LNCAP (cell line): ENCODE measurements around the gene AHDC1.

Experiments used
- TF ChIP-seq, protein P1 (sequence below): fragments of 450-650 bp; IDR thresholded peaks from 2 replicates; pipeline ENCODE4 v1.5.1; 2017; ENCODE audit warnings: mild to moderate bottlenecking

Gene AHDC1

DNA sequence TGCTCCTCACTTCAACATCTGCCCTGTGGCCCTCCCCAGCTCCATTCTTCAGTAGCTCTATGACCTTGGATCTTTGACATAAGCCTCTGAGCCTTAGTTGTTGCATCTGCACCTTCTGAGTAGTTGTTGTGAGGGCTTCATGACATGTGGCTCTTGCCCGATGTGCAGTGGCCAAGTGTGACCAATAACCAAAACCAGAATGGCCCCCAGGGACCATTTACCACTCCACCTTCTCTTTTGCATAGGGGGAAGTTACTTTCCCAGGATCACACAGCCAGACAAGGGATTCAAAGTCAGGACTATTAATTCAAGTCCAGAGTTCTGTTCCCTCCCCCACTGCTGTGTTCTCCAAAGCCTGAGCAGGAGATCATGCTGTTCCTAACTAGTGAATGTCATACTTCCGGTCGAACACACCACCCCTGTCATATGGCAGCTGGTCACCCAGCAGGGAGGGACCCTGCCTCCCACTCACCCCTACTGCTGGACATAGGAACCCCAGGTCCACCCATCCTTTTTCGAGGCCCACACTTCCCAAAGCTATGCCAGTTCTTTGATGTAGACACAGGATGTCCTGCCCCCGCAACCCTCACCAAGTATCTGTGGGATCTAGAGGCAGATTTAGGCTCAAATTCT lies 27.0 kb upstream of the AHDC1 start:
- TF ChIP-seq, protein P1, sequence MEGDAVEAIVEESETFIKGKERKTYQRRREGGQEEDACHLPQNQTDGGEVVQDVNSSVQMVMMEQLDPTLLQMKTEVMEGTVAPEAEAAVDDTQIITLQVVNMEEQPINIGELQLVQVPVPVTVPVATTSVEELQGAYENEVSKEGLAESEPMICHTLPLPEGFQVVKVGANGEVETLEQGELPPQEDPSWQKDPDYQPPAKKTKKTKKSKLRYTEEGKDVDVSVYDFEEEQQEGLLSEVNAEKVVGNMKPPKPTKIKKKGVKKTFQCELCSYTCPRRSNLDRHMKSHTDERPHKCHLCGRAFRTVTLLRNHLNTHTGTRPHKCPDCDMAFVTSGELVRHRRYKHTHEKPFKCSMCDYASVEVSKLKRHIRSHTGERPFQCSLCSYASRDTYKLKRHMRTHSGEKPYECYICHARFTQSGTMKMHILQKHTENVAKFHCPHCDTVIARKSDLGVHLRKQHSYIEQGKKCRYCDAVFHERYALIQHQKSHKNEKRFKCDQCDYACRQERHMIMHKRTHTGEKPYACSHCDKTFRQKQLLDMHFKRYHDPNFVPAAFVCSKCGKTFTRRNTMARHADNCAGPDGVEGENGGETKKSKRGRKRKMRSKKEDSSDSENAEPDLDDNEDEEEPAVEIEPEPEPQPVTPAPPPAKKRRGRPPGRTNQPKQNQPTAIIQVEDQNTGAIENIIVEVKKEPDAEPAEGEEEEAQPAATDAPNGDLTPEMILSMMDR = no peak

DNA sequence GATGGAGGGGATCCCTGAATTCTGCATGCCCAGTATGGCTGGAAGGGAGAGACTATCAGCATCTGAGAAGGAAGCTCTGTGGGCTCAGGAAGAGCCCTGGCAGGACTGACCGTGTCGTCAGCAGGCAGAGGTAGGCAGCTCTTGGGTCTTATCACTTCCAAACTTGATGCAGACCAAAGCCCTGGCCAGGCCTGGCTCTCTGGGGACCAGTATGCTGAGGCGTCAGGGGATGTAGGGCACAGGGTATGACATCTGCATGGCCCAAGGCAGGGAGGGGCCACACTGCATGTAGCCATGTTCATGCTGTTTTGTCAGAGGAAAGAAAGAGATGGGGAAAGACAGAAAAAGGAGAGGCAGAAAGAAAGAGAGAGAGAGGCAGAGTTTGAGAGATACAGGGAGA lies 24.8 kb upstream of the AHDC1 start:
- TF ChIP-seq, protein P1 = no peak

DNA sequence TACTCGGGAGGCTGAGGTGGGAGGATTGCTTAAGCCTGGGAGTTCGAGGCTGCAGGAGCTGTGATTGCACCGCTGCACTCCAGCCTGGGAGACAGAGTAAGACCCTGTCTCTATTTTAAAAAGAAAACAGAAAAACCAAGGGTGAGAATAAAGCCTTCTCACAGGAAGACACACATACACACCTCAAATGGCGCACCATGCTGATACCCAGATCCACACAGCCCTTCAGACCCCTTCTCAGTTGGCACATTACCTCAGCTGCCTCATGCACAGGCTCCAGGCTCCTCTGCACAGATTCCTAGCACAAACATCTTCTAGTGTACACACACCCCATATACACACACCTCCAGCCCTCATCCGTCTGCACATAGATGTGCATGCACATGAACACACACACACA lies 23.1 kb upstream of the AHDC1 start:
- TF ChIP-seq, protein P1 = no peak

DNA sequence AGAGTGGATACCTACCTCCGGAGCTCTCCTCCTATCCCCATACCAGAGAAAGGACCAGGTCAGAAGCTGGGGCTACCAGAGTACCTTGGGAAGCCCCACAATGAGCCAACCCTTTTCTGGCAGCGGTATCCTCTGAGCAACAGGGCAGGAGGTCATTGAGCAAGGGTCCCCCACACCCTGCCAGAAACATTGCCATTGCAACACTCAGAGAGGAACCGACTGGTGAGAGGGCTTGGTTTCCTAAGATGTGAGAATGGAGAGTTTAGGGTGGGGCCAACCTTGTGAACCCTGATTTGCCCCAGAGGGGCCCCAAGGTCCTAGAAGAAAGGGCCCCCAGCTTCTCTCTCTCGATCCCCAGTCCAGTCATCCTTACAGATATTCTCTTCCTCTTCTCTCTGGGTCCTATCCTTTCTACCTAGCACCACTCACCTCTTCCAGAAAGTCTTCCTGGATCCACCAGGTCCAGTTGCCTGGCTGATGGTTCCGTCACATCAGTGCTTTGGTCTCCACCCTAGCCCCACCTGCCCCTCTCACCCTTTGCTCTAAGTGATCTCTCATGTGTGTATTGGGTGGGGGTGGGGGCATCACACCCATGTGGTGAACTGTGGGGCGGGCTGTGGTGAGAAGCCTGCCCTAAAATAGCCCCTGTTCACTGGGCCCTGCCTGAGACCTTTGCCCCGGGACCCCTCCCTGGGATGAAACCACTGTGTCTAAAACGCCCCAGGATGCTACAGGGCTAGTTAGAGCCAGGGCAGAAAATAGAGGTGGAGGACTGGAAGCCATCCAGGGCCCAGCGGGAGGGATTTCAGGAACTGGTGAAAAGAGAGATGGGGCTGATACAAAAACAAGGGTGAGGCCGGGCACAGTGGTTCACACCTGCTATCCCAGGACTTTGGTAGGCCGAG lies 22.3 kb upstream of the AHDC1 start:
- TF ChIP-seq, protein P1 = no peak

DNA sequence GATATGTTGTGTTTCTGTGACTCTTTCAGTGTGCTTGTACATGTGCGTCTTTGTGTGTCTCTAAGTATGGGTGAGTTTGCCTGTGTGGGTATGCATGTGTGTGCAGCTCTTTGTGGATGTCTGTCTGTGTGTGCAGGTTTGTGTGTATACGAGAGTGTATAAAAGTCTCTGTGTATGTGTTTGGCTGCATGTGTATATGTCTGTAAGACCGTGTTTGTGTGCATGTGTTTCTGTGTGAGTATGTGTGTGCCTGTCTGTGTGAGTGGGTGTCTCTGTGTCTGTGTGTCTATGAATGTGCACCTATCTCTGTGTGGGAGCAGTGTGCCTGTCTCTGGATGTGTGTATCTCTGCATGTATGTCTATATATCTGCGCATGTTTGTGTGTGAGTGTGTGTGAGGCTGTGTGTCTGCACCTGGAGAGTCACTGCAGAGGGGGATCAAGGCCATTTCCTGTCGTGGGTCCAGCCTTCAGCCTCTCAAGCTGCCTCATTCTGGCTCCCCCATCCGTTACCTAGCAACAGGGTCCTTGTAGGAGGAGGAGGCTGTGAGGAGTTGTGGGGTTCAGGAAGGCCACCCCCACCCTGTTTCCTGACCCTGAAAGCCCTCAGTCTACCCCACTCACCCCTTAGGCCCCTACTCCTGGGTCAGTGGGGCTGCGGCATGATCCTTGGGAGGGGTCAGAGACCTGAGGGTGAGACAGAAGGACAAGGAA lies 20.7 kb upstream of the AHDC1 start:
- TF ChIP-seq, protein P1 = no peak

DNA sequence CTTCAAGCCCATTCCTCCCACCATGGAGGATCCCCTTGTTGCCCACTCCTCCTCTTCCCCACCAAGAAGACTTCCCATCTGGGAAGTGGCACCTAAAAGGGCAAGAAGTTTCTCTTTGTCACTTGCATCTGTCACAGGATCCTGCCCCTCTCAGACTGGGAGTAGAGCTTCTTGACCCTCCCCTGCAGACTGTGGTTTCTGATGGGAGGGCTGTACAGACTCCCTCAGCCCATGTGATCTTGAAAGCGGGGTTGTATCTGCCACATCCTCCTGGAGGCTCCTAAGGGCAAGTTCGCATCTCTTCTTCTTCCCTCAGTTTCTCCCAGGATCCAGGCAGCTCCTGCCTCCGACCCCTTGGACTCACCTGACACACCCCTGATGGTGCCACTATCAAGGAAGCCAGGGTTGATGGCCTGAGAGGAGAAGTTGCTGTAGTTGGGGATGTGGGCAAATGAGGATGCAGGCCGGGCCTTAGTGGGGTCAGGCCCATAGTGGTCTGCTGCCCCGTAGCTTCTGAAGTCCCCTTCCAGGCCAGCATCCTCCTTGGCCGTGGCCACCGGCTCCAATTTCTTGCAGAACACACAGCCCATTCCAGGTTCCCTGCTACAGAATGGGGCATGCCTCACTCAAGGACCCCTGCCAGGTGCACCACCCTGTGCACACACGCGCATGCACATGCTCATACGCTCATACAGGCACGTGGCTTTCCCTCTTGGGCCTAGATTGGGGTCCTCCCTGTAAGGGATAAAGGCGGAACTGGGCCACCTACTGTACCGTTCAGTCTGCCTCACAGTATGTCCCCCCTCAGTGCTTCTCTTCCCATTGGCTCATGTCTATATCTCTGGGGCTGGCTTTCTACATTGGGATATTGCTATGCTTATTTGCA lies 19.6 kb upstream of the AHDC1 start:
- TF ChIP-seq, protein P1 = no peak

DNA sequence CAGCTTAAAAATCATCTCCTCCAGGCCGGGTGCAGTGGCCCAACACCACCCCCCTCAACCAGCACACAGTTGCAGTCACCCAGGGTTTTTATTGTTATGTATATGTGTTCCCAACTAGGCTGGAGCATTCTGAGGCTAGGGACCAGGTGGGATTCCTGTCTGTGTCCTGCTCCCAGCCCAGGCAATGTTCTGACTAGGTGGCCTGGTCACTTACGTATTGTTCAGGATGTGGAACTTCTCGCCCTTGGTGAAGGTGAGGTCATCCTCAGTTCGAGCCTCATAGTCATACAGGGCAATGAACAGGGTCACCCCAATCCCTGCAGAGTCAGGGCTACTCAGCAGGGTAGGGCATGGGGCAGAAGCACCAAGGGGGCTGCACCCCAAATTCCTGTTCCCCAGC lies 18.9 kb upstream of the AHDC1 start:
- TF ChIP-seq, protein P1 = no peak
